Airway epithelial cell (primary cell): ENCODE measurements around the gene PRR11. TPM values are rescaled to one million over a fixed set of nuclear protein-coding genes. Genes with fewer than 3 reads are reported as not detected.

Experiments used
- total RNA-seq: library from RNA; depleted of rRNA; stranded (reverse); fragments of >200 nt; gene quantifications from 2 replicates; pipeline ENCODE4 v1.2.3, GENCODE V29; 2015

The PRR11 gene
- total RNA-seq, result 43.5 and 147 TPM in 2 replicates

GRCh38 chr17:59155439-59156177, at the start of gene PRR11:
TSS of gene PRR11 (plus strand) at chr17:59155746. CDS start at chr17:59169753, 14,007 bp downstream.

DNA sequence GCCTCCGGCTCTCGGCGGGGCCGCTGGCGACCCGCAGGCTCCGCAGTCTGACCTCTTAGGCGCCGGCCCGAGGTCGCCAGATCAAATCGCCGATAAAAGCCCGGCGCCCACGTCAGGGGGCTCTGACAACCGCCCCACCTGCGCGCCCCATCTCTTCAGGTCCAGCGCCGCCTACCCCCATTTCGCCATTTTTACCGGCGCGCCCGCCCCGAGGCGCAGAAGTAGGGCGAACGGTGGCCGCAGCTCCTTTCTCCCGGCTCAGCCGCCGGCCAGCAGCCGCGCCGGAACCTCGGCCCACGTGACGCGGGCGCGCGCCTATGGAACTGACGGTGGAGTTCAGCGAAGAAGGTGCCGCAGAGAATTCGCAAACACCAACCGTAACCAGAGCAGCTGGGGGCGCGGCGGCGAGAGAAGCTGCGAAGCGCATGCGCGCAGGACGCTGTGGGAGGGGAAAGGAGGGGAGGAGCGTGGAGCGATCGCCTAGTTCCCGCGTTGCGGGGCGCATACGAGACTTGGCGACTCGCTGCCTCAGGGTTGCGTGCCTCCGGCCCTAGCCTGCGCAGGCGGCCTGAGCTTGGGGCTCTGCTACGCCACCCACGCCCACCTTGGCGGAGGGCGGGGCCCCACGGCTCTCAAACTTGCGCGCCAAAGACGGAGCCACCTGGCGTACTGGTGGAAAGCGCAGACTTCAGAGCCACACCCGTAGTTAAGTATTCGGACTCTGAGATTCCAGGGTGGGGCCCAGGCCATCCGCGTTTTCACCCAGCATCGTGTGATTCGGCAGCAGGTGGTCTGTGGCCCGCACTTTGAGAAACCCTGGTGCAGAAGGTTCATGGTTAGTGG, 48.9 kb upstream of the PRR11 start, which contains the start of gene TRIM37:
Gene TRIM37 (minus strand): TSS at position 418 of the 843 bp plus-strand sequence. CDS start 419 bp downstream, outside the sequence.

GRCh38 chr17:59154721-59155438, 666 bp upstream of the PRR11 start, which contains the start of gene SKA2:
TSS of gene SKA2 (minus strand) at chr17:59155186. CDS start at chr17:59155163, 23 bp downstream.

DNA sequence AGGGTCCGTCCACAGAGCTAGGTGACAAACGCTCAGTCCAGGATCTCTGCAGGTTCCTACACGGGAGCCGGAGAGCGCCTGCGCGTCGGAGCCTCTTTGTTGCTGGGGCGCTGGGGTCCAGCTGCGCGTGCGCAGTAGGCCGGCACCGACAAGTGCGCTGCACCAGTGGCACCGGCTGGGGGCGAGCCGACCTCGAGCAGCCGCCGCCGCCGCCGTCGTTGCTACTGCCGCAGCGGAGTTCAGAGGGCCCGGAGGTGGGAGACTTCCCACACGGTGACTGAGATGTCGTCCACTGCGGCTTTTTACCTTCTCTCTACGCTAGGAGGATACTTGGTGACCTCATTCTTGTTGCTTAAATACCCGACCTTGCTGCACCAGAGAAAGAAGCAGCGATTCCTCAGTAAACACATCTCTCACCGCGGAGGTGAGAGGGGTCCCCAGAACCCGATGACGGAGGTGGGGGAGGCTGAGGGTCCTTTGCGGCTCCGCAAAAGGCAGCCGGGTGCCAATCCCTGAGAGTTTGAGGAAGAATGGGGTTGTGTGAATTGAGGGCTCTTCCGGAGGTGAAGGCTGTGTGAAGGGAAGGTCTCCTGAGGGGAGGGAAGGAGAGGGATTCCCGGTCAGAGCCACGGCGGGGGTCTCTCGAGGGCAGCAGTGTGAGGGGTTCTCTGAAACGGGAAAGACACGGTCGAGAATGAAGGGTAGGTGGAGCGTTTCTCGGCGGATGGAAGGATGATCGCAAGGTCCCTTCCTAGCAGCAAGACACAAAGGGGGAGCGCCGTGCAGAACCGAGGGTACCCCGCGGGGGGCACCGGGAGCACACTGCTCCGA, 65.0 kb downstream of the PRR11 start, which contains the start of gene GDPD1:
Gene GDPD1 (plus strand): TSS at position 184 of the 831 bp plus-strand sequence. CDS start 99 bp downstream, at position 283.

Other genes with a start within 250 kb of the PRR11 start
- gene TRIM37, start 48.9 kb upstream of the PRR11 start, total RNA-seq, result 15.5 and 17.1 TPM in 2 replicates
- gene SKA2, start 560 bp upstream of the PRR11 start, total RNA-seq, result 62.7 and 116 TPM in 2 replicates
- gene SMG8, start 54.3 kb downstream of the PRR11 start, total RNA-seq, result 11.2 and 14.9 TPM in 2 replicates
- gene GDPD1, start 64.8 kb downstream of the PRR11 start, total RNA-seq, result 0.23 and 1.8 TPM in 2 replicates
- gene YPEL2, start 175.9 kb downstream of the PRR11 start, total RNA-seq, result 1.1 and 2.6 TPM in 2 replicates